Kidney (tissue), 14 donors: ENCODE data around the gene CRYGA. TPM values are rescaled to one million over a fixed set of nuclear protein-coding genes. Genes with fewer than 3 reads are reported as not detected.

ENCODE experiments used
- DNase-seq, 5 donors: peaks; one replicate each; pipeline ENCODE4 v3.0.0-alpha.2; 2013 to 2020
- FAIRE-seq: peaks from 2 replicates; lab custom pipeline; 2012; peaks lifted over from hg19 to GRCh38; lab: Jason Lieb, UNC
- H3K27ac ChIP-seq, 2 donors: one replicate each; pipeline ENCODE4 v1.7.0; 2013; ENCODE audit warnings: low read depth in 2 of 2, low read length in 2 of 2, inconsistent platforms in 1 of 2
- H3K27me3 ChIP-seq: one replicate; pipeline ENCODE4 v1.7.1; 2013; ENCODE audit warnings: low read length, inconsistent platforms; ENCODE audit not compliant: control insufficient read depth, insufficient read depth
- H3K36me3 ChIP-seq, 3 donors: one replicate each; pipeline versions ENCODE4 v1.7.0 to v1.7.1; 2013; ENCODE audit warnings: low read length in 3 of 3, control low read depth in 1 of 3, inconsistent platforms in 1 of 3; ENCODE audit not compliant: insufficient read depth in 3 of 3, control insufficient read depth in 2 of 3
- H3K4me1 ChIP-seq, 3 donors: one replicate each; pipeline versions ENCODE4 v1.7.0 to v1.7.1; 2013; ENCODE audit warnings: low read length in 3 of 3, inconsistent platforms in 1 of 3, low read depth in 1 of 3; ENCODE audit not compliant: control insufficient read depth in 2 of 3, insufficient read depth in 2 of 3
- H3K4me3 ChIP-seq, 3 donors: one replicate each; pipeline versions ENCODE4 v1.7.0 to v1.8.1; 2013; ENCODE audit warnings: low read length in 3 of 3, control low read depth in 1 of 3, inconsistent platforms in 1 of 3
- H3K9ac ChIP-seq, 3 donors: one replicate each; pipeline versions ENCODE4 v1.7.0 to v1.7.1; 2013; ENCODE audit warnings: low read length in 3 of 3, control low read depth in 1 of 3, inconsistent platforms in 1 of 3
- H3K9me3 ChIP-seq, 3 donors: one replicate each; pipeline versions ENCODE4 v1.7.0 to v1.7.1; 2013; ENCODE audit warnings: low read length in 3 of 3, control low read depth in 1 of 3, inconsistent platforms in 1 of 3; ENCODE audit not compliant: control insufficient read depth in 2 of 3, insufficient read depth in 1 of 3
- CTCF ChIP-seq: IDR thresholded peaks from 3 replicates; pipeline ENCODE4 v1.5.1; 2012; ENCODE audit warnings: mild to moderate bottlenecking, moderate library complexity, borderline replicate concordance; ENCODE audit not compliant: insufficient read depth; ENCODE audit errors: extremely low read depth
- intact Hi-C: fragments of 100-400 bp; cut with DNase I; formaldehyde crosslinking; loops from one replicate; pipeline ENCODE4 v1.11.1; 2022
- polyA plus RNA-seq: library from polyadenylated mRNA; stranded (reverse); fragments of 350-450 nt; fragmentation: Illumina TruSeq; extraction: RNeasy Lipid Tissue Mini Kit (QIAGEN cat#74804); gene quantifications from one replicate; pipeline ENCODE4 v1.2.3, GENCODE V29; 2014; ENCODE audit warnings: low read depth, low replicate concordance; ENCODE audit not compliant: insufficient read depth
- total RNA-seq: library from RNA; stranded (reverse); fragmentation: NEBNext Ultra II Directional; extraction: Animal tissue kit (Norgen Biotek cat#: 25700); gene quantifications from one replicate; pipeline ENCODE4 v1.2.1, GENCODE V29; 2021
- donor health status: control.
- donor health status: control.
- donor health status: control.
- donor health status: control.
- donor health status: control.
- donor health status: DM: yes; HTN: yes; CAD: no.
- donor health status: Normal renal cell carcinoma (clear cell type).

The CRYGA gene
- total and polyA plus RNA-seq, 2 donors from 2014 or later: not detected

GRCh38 chr2:208150956-208151355 lies 12.4 kb downstream of the CRYGA start:
- no peaks in the 10 kb centered on the region for H3K9me3 ChIP-seq
- no peak for TF ChIP-seq CTCF
- no peak overlapping the region for H3K4me3 ChIP-seq
- DNase-seq (no peak), FAIRE-seq (no peak)
- no peaks in the 10 kb centered on the region for H3K36me3 ChIP-seq
- intact Hi-C loops: no loop called here
- no peak overlapping the region for H3K27ac ChIP-seq
- no peaks in the 10 kb centered on the region for H3K4me1 ChIP-seq
- no peak overlapping the region for H3K9ac ChIP-seq
- H3K27me3 ChIP-seq: no peaks in the 10 kb centered on the region

- no peak overlapping the region for H3K27ac ChIP-seq
- no peaks in the 10 kb centered on the region for H3K4me1 ChIP-seq
- no peaks in the 10 kb centered on the region for H3K27me3 ChIP-seq
- no peaks in the 10 kb centered on the region for H3K9me3 ChIP-seq
- no peak for TF ChIP-seq CTCF
- H3K9ac ChIP-seq: no peak overlapping the region
- no peaks in the 10 kb centered on the region for H3K36me3 ChIP-seq
- intact Hi-C loops: no loop called here
- FAIRE-seq (no peak), DNase-seq (no peak)
- no peak overlapping the region for H3K4me3 ChIP-seq
These were observed 13.3 kb downstream of the CRYGA start for GRCh38 chr2:208150094-208150493.

DNA sequence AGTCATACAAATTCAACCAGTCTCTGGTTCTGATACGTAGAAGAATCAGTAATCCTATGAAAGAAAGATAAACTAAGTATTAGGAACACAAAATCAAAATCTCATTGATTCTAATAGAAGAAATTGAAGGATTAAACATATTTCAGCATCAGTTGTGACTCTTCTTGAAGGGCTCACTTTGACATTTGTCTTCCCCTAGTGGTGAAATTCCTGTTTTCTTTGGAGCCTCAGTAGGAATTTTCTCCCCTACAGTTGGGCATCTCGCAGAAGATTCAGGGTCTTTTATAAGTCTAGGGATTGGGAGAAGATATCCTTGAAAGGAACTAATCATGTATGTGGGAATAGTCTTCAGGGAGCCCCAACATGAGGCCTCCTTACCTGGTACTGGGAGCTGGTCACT lies 14.6 kb downstream of the CRYGA start:
- no peak for TF ChIP-seq CTCF
- no peaks in the 10 kb centered on the region for H3K36me3 ChIP-seq
- FAIRE-seq (no peak), DNase-seq (no peak)
- no peak overlapping the region for H3K4me3 ChIP-seq
- no peak overlapping the region for H3K9ac ChIP-seq
- H3K9me3 ChIP-seq: no peaks in the 10 kb centered on the region
- no peaks in the 10 kb centered on the region for H3K4me1 ChIP-seq
- intact Hi-C loops: no loop called here
- no peaks in the 10 kb centered on the region for H3K27me3 ChIP-seq
- H3K27ac ChIP-seq: no peak overlapping the region

DNA sequence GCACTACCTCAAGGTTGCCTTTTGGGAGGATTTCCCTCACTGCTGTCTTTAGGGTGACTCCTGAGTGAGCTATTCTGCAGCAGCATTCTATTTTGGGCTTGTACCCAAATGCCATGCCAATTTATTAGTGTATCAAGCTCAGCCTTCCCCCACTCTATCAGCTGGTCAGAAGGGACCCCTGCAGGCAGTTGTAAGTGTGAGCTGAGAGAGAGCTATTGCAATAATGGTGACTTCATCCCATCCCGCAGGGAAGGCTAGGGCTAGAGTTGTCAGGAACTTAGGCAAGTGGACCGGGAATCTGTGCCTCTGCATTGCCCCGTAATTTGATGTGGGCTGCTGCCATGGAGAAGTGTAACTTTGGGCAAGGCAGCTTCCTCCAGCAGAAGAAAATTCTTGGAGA lies 15.6 kb downstream of the CRYGA start:
- Histone ChIP-seq H3K27me3 (no peaks in the 10 kb centered on the region), H3K27ac (no peak overlapping the region), H3K9me3 (no peaks in the 10 kb centered on the region), H3K9ac (no peak overlapping the region), H3K4me3 (no peak overlapping the region), H3K36me3 (no peaks in the 10 kb centered on the region), H3K4me1 (no peaks in the 10 kb centered on the region)
- intact Hi-C loops: no loop called here
- no peak for TF ChIP-seq CTCF
- DNase-seq: no peak
- FAIRE-seq: no peak
